Activated gamma-delta T cell treated with anti-CD3 and anti-CD28 coated beads, Interleukin-2, amount 50 U/mL, for 16 hours (primary cell): ENCODE measurements around the gene ARHGAP15.

Source experiments
- DNase-seq: peaks from one replicate; pipeline ENCODE4 v3.0.0-alpha.2; 2020; ENCODE audit warnings: low read depth

ARHGAP15 gene

GRCh38 chr2:143345887-143346787, 216.9 kb downstream of the ARHGAP15 start:
- DNase-seq, result no peak

- DNase-seq, result no peak
Measured at GRCh38 chr2:143347271-143347695, 218.1 kb downstream of the ARHGAP15 start.

GRCh38 chr2:143347901-143348414, 218.7 kb downstream of the ARHGAP15 start:
- no peak for DNase-seq

GRCh38 chr2:143354050-143354750, 225.0 kb downstream of the ARHGAP15 start:
- DNase-seq, result no peak

- no peak for DNase-seq
Measured at GRCh38 chr2:143355870-143356269, 226.7 kb downstream of the ARHGAP15 start.

- no peak for DNase-seq
Measured at GRCh38 chr2:143356336-143356735, 227.1 kb downstream of the ARHGAP15 start.

GRCh38 chr2:143356736-143357446, 227.7 kb downstream of the ARHGAP15 start:
- DNase-seq, result no peak

- DNase-seq, result no peak
Measured at GRCh38 chr2:143357966-143358365, 228.7 kb downstream of the ARHGAP15 start.

DNA sequence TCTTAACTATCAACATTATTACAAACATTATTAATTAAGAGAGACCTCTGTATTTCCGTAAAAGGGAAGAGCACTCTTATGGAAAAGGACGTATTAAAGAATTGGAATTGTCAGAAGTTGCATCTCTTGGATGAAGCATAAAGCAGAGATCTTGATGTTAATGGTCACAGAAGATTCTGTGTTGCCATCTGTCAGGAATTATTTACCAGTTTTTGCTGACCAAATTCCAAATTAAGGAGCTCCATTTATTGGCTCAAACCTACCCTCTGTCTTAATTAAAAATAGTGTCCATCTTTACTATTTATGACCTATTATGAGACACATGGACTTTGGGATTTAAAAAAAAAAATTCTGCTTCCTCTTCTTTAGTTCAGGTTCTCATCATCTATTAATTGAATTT, 232.1 kb downstream of the ARHGAP15 start:
- DNase-seq, result no peak

DNA sequence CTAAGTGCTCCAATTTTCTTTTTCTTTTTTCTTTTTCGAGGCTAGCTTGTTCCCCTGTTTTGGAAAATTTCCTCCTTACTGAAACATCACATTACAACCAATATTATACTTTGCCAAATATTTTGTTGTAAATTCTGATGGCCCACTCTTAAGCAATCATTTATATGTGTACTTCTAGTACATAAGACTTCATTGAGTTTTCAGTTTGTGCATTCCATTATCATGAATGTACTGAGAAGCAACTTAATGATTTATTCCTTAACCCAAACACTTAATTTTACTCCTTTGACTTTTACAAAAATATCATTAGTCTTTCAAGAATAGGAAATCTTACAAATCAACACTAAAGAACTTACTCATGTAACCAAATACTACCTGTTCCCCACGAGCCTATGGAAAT, 242.4 kb downstream of the ARHGAP15 start:
- no peak for DNase-seq

DNA sequence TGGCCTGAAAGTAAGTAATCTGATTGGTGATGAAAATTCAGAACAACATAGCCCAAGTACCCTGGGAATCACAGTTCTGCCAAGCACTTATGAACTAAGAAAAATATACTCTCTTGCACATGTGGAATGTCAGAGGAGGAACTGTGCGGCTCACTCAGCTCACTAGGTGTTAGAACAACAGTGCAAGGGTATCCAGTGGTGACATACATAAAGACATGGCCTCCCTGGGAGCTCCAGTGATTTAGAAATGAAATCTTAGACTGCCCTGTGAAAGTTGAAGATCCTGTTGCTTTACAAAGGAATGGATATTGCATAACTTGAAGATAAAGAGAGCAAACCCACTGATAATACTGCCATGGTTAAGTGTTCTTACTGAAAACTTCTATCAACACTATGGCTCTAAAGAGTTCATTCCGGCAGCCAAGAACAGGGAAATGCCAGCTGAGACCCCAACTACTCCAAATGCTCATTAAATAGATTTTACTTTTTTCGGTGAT, 246.2 kb downstream of the ARHGAP15 start:
- DNase-seq, result no peak

DNA sequence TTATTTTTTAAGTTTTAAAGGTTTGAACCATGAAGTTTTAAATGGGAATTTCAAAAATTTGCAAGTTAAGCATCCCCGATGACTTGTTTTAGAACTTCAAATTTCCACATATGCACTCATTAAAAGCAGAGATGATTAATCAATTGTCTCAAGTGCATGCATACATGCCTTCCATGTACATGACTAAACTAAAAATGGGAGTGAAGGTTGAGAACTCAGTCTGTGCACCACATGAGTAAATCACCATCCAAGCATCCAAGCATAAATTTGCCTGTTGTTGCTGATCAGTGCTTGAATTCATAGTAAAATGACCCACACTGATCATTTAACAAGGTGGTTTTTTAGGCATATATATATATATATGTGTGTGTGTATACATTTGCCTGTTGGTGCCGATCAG, 249.8 kb downstream of the ARHGAP15 start:
- no peak for DNase-seq

DNA sequence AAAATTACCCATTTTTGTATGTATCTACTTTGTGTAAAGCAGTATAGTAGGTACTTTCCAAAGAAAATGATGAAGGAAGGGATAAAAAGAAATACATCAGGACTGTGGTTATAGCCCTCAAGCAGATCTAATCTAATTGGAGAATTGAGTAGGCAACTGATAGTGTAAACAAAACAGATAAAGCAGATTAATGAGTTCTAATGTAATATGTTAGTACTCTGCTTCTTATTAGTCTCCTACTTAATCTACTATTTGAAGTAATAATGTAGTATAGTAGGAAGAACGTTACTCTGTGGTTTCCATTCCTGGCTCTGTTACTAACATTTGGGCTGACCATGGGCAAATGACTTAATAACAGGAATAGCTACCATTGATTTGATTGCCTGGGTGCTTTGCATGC, 250.7 kb downstream of the ARHGAP15 start:
- DNase-seq, result no peak

- no peak for DNase-seq
Measured at GRCh38 chr2:143382573-143382972, 253.4 kb downstream of the ARHGAP15 start.

GRCh38 chr2:143383016-143383415, 253.8 kb downstream of the ARHGAP15 start:
- DNase-seq, result no peak

- no peak for DNase-seq
Measured at GRCh38 chr2:143384111-143384510, 254.9 kb downstream of the ARHGAP15 start.

- no peak for DNase-seq
Measured at GRCh38 chr2:143390171-143390570, 261.0 kb downstream of the ARHGAP15 start.

DNA sequence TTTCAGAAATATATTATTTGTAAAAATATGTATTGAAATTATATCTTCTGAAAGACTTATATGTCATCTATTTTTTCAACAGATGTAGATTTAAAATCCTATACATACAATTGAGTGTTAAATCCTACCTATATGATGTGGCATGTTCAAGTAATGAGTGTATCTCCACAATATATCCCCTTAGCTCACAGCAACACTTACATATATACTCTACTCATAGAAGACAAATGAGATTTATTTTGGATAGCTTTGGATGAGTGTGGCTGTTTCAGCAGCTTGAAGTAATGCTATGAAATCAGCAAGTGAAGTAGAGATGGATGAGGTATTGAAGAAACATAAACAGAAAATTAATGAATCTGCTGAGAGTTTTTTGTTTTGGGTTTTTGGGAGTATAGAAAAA, 263.1 kb downstream of the ARHGAP15 start:
- DNase-seq, result no peak

DNA sequence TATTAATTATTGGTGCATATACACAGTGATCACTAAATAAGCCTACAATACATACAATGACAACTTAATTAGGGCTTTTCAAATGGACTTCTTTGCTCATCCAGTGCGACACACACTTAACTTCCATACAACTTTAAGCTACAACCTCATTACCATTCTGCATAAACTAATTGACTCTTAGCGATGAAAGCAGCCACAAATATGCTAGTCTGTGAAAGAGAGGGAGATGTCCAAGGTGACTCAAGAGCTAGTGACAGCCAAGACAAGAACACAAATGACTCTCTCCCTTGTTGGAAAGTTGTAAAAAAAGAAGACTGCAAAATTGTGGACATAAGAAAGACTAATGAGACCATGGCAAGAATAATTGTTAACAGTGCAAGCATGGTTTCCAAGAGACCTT, 264.8 kb downstream of the ARHGAP15 start:
- no peak for DNase-seq

DNA sequence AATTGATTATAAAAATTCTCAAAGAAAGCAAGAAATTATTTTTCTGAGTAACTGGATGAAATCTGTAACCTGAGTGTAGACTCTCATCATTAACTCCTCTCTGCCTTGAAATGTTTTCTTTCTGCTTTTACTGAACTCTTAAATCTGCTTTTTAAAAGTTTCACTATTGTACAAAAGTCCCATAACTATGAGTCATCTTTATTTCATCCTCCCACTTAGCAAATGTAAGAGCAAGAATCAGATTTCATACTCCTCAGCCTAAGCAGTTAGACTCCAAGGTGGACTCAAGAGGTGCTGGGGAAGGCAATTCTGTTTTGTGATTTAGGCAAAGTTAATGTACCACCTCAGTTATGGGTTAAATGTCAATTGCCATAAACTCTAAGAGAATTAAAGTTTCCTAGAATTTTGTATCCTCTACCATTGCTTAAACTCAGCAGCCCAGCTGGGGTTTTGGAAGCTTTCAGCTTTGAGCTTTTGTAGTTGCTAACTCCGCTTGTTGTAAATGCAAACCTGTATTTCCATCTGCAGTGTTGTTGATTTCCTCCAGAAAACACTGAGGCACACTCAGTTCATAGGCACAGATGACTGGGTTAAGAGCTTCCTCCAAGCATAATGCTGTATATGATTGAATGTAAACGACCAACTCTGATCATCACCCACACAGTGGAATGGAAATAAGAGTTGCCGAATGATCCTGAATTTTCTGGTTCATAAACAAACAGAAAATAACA, 268.8 kb downstream of the ARHGAP15 start:
- DNase-seq, result no peak

DNA sequence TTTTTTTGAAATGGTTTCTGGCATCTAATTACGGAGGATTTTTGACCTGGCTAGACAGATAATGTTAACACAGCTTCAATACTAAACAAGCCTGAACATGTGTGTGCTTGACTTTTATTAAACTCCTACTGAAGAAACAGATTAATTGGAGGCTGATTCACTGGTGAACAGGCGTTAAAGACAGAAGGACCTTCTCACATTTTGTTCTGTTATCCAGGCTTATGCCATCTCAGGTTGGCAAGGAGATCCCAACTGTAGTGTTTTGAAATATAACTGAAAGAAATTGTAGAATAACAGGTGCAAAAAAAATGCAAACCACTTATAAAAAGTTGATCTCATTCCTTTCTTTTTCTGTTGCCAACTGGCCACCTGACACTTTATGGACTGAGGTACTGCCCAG, 269.6 kb downstream of the ARHGAP15 start:
- no peak for DNase-seq
